HepG2 (cell line): ENCODE measurements around the gene RNH1. TPM values are rescaled to one million over a fixed set of nuclear protein-coding genes. Genes with fewer than 3 reads are reported as not detected.
A peak's percentile ranks its signal among the peaks of the same experiment; 100 is the strongest.

ENCODE experiments used
- ATAC-seq: fragments of 200-7000 bp; cut with Tn5 transposase; 3 replicates; pipeline ENCODE4 v1.9.1; 2020; ENCODE audit warnings: mild to moderate bottlenecking, moderate library complexity
- BruUV-seq: library from RNA; stranded (reverse); fragments of 400-500 nt; replicated peaks from 2 replicates; lab custom pipeline; 2021; lab: Mats Ljungman, UMichigan
- CTCF ChIA-PET: fragments of 300-600 bp; formaldehyde crosslinking; extraction: SDS; loops from one replicate; lab custom pipeline; 2021; ENCODE audit warnings: low total read pairs, inconsistent platforms, low intra/inter-chr PET ratio; lab: Yijun Ruan, JAX
- POLR2A ChIA-PET: fragments of 350-600 bp; sonication (Branson Sonifier 250); formaldehyde crosslinking; loops from one replicate; lab custom pipeline; 2020; ENCODE audit warnings: antibody characterized with exemption, inconsistent platforms; lab: Yijun Ruan, JAX
- DNase-seq: peaks from one replicate; pipeline ENCODE4 v3.0.0-alpha.2; 2015; ENCODE audit warnings: low spot score
- FAIRE-seq: peaks from 3 replicates; lab custom pipeline; 2011; peaks lifted over from hg19 to GRCh38; lab: Jason Lieb, UNC
- H2AFZ ChIP-seq: one replicate; pipeline ENCODE4 v1.6.1; 2011; ENCODE audit warnings: low read length, inconsistent platforms
- H3K27ac ChIP-seq: fragments of 300-600 bp; 3 replicates; pipeline ENCODE4 v1.8.0; 2011; ENCODE audit warnings: mixed run types, mild to moderate bottlenecking, mixed read lengths, low read length, inconsistent platforms; ENCODE audit not compliant: insufficient read depth; ENCODE audit errors: extremely low read length
- H3K27me3 ChIP-seq, 2 experiments: fragments of 200-600 bp in 1 of 2; 2 replicates in 1 of 2; 3 replicates in 1 of 2; pipeline versions ENCODE4 v1.6.0 to v1.8.0; 2011; ENCODE audit warnings: low read length in 2 of 2, mild to moderate bottlenecking in 2 of 2, moderate library complexity in 2 of 2, inconsistent platforms in 1 of 2; ENCODE audit not compliant: insufficient read depth in 2 of 2, control insufficient read depth in 1 of 2
- H3K36me3 ChIP-seq, 2 experiments: fragments of 200-600 bp in 1 of 2; replicated peaks in 1 of 2; 2 replicates in 1 of 2; 3 replicates in 1 of 2; pipeline versions ENCODE4 v1.5.1 to v1.8.0; 2011; ENCODE audit warnings: low read length in 2 of 2, inconsistent platforms in 1 of 2; ENCODE audit not compliant: insufficient read depth in 2 of 2, control insufficient read depth in 1 of 2
- H3K4me1 ChIP-seq: 2 replicates; pipeline ENCODE4 v1.5.1; 2012; ENCODE audit warnings: low read length, inconsistent platforms; ENCODE audit not compliant: insufficient read depth
- H3K4me2 ChIP-seq: 2 replicates; pipeline ENCODE4 v1.6.0; 2011; ENCODE audit warnings: low read depth, low read length, inconsistent platforms
- H3K4me3 ChIP-seq, 3 experiments: fragments of 200-600 bp in 1 of 3; sonication (generic), shearing (Covaris generic) in 1 of 3; replicated peaks in 1 of 3; 2 replicates each; pipeline ENCODE4 v1.5.1; 2011 to 2016; ENCODE audit warnings: low read length in 3 of 3, inconsistent platforms in 2 of 3, low read depth in 2 of 3, mild to moderate bottlenecking in 2 of 3, control low read depth in 1 of 3, mixed read lengths in 1 of 3; ENCODE audit not compliant: insufficient read depth in 1 of 3
- H3K79me2 ChIP-seq: one replicate; pipeline ENCODE4 v1.6.1; 2011; ENCODE audit warnings: low read length, inconsistent platforms; ENCODE audit not compliant: insufficient read depth
- H3K9ac ChIP-seq: 2 replicates; pipeline ENCODE4 v1.6.0; 2011; ENCODE audit warnings: mild to moderate bottlenecking, low read depth, low read length, inconsistent platforms; ENCODE audit not compliant: insufficient read depth
- H3K9me3 ChIP-seq: 2 replicates; pipeline ENCODE4 v1.5.1; 2012; ENCODE audit warnings: mild to moderate bottlenecking, low read length
- H4K20me1 ChIP-seq: 2 replicates; pipeline ENCODE4 v1.6.0; 2011; ENCODE audit warnings: inconsistent platforms, mild to moderate bottlenecking, low read length, moderate library complexity; ENCODE audit not compliant: insufficient read depth
- AGO2 ChIP-seq: fragments of 200-400 bp; formaldehyde crosslinking; optimal IDR thresholded peaks from 2 replicates; pipeline ENCODE3; 2017; ENCODE audit warnings: mild to moderate bottlenecking, low read depth, low read length, moderate library complexity
- ETV6 ChIP-seq: sonication (generic); formaldehyde crosslinking; conservative IDR thresholded peaks from 2 replicates; pipeline ENCODE4 v1.4.0; 2020; ENCODE audit warnings: missing genetic modification reagents
- ISL2 ChIP-seq: sonication (generic); formaldehyde crosslinking; IDR thresholded peaks from 2 replicates; pipeline ENCODE4 v1.5.0; 2020; ENCODE audit warnings: missing genetic modification reagents
- XRCC5 ChIP-seq: fragments of 200-400 bp; formaldehyde crosslinking; optimal IDR thresholded peaks from 2 replicates; pipeline ENCODE3; 2017; ENCODE audit warnings: mild to moderate bottlenecking, low read length
- ZNF670 ChIP-seq: sonication (generic); formaldehyde crosslinking; IDR thresholded peaks from 2 replicates; pipeline ENCODE4 v1.8.0; 2022; ENCODE audit warnings: mild to moderate bottlenecking, missing genetic modification reagents, borderline replicate concordance
- ZNF781 ChIP-seq: sonication (generic); formaldehyde crosslinking; IDR thresholded peaks from 2 replicates; pipeline ENCODE4 v1.5.1; 2020; ENCODE audit warnings: borderline replicate concordance, mild to moderate bottlenecking, missing genetic modification reagents; ENCODE audit errors: not compliant biosample characterization
- ZNF839 ChIP-seq: sonication (generic); formaldehyde crosslinking; IDR thresholded peaks from 2 replicates; pipeline ENCODE4 v1.4.0; 2020; ENCODE audit warnings: missing genetic modification reagents, mild to moderate bottlenecking, borderline replicate concordance
- WGBS: methylation state at CpG from one replicate; pipeline ENCODE4 v1.1.6; 2017; ENCODE audit warnings: low lambda C conversion rate; 5-methylcytosine and 5-hydroxymethylcytosine counted together
- in situ Hi-C: cut with HindIII; loops from 2 replicates; pipeline ENCODE4 v1.10.0; 2017; ENCODE audit warnings: low pct_unique_long_range_greater_than_20kb; ENCODE audit not compliant: extremely low pct_ligation_motif_present
- intact Hi-C: fragments of 100-400 bp; cut with micrococcal nuclease; formaldehyde crosslinking; loops from one replicate; pipeline ENCODE4 v1.10.0; 2022; ENCODE audit not compliant: unreplicated experiment
- polyA plus RNA-seq, 8 experiments: library from polyadenylated mRNA; depleted of rRNA in 3 of 8; stranded (reverse) in 7 of 8; unstranded in 1 of 8; fragments of >200 nt; fragmentation: Illumina TruSeq in 4 of 8; extraction: Trizol in 4 of 8; gene quantifications; 2 replicates each; pipeline versions ENCODE4 v1.2.1 to v1.2.3, GENCODE V29; 2011 to 2016; ENCODE audit warnings: low read depth in 4 of 8, missing spikeins in 1 of 8, mixed read lengths in 1 of 8; ENCODE audit not compliant: insufficient read depth in 1 of 8
- total RNA-seq, 5 experiments: library from RNA; depleted of rRNA; stranded (reverse); fragments of >200 nt; fragmentation: Illumina TruSeq; extraction: Trizol; gene quantifications; 2 replicates each; pipeline ENCODE4 v1.2.3, GENCODE V29; 2016; ENCODE audit warnings: low read depth in 1 of 5
- TF ChIP-seq, protein P1 (sequence below): sonication (generic); formaldehyde crosslinking; IDR thresholded peaks from 2 replicates; pipeline ENCODE4 v1.4.0; 2020; ENCODE audit warnings: missing genetic modification reagents

Gene RNH1
- total and polyA plus RNA-seq, 2 of the 13 experiments (the other 11 are each of a cell fraction or from before 2014, with no cell fraction given), result 36.0 to 74.1 TPM

DNA sequence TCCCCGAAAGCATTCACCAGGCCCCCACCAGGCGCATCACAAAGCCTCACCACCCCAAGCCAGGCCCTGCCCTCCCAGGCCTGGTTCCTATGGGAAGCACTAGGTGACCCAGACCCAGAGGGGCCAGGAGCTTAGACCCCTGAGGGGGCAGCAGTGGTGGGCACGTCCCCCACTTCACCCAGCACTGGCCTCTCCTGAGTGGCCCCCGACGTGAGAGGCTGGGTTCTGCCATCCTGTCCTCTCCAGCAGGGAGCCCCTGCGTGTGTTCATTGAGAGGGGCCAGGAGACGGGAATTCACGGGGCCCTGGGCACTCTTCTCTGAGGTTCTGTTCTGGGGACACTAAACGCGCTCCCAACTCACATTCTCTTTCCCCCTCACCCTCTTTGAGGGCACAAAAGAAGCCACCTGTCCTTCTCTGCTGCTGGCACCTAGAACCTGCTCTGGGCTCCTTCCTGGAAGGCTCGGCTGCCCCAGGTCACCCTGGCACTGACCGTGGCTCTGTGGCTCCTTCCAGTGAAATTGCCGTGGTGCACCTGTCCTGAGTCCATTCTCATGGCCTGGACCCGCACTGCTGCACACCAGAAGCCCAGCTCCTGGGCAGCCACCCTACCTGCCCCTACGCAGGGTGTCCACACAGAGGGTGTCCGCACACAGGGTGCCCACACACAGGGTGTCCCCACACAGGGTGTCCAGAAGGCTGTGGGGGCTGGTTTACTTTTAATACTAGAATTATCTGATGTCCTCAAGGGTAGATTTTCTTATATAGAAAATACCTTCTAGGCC lies 44.7 kb downstream of the RNH1 start:
- Histone ChIP-seq H3K79me2 (peaks cover 13% of the 10 kb centered on the region), H3K4me2 (no peak overlapping the region), H3K27me3 (no peaks in the 10 kb centered on the region; a peak in 1 of 5 replicates), H4K20me1 (no peaks in the 10 kb centered on the region), H3K9me3 (no peaks in the 10 kb centered on the region), H3K4me1 (no peaks in the 10 kb centered on the region), H3K27ac (no peak overlapping the region), H3K9ac (no peak overlapping the region), H3K36me3 (peaks cover 15 to 47% of the 10 kb centered on the region in 2 experiments)
- BruUV-seq, result no TSS peak
- no peak for DNase-seq
- no peak for FAIRE-seq
- TF ChIP-seq ETV6 (CRISPR knock-in tag), result no peak
- TF ChIP-seq, protein P1, sequence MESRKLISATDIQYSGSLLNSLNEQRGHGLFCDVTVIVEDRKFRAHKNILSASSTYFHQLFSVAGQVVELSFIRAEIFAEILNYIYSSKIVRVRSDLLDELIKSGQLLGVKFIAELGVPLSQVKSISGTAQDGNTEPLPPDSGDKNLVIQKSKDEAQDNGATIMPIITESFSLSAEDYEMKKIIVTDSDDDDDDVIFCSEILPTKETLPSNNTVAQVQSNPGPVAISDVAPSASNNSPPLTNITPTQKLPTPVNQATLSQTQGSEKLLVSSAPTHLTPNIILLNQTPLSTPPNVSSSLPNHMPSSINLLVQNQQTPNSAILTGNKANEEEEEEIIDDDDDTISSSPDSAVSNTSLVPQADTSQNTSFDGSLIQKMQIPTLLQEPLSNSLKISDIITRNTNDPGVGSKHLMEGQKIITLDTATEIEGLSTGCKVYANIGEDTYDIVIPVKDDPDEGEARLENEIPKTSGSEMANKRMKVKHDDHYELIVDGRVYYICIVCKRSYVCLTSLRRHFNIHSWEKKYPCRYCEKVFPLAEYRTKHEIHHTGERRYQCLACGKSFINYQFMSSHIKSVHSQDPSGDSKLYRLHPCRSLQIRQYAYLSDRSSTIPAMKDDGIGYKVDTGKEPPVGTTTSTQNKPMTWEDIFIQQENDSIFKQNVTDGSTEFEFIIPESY, result no peak
- TF ChIP-seq AGO2, result peak; percentile 57
- TF ChIP-seq, all 625 proteins: peak for 1
- CTCF ChIA-PET, result no interaction called here
- in situ Hi-C loops (no loop called here), intact Hi-C loops (no loop called here)
- no peak for ATAC-seq
- Histone ChIP-seq H3K4me3 (no peak overlapping the region), H2AFZ (no peak overlapping the region)
- POLR2A ChIA-PET, result no interaction called here
- WGBS, result 100% methylated on average over 13 of the region's 16 CpGs

DNA sequence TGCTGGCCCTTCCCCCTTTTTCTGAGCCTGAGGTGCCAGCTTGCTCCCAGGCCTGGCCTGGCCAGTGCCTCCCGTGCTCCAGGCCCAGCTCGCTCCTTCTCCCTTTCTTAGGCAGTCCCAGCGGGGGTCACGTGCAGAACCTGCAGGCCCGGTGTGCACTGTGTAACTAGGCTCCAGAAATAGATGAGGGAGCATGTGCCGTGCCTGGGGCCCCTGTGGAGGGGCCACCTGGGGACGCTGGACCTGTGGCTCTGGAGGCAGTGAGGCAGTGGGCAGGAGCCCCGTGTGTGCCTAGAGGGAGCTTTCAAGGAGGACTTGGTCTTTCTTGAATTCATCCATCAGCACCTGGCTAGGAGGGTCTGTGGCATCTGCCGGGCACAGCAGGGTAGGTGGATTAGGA lies 45.4 kb downstream of the RNH1 start:
- H3K36me3 ChIP-seq, result peaks cover 15 to 50% of the 10 kb centered on the region in 2 experiments
- FAIRE-seq, result no peak
- ChIA-PET POLR2A (interaction anchor here (1.0 to 1.1 kb wide), 2 partner anchors 8 to 12 kb away, joined by 3 read pairs; partner anchors contain the start of gene PTDSS2), CTCF (no interaction called here)
- no peaks in the 10 kb centered on the region; a peak in 1 of 5 replicates for H3K27me3 ChIP-seq
- H3K4me2 ChIP-seq, result no peak overlapping the region
- H2AFZ ChIP-seq, result no peak overlapping the region
- H3K4me1 ChIP-seq, result no peaks in the 10 kb centered on the region
- H3K9ac ChIP-seq, result no peak overlapping the region
- intact Hi-C loops (no loop called here), in situ Hi-C loops (no loop called here)
- no peak for ATAC-seq
- no peak for DNase-seq
- H3K79me2 ChIP-seq, result peaks cover 18% of the 10 kb centered on the region
- no peaks in the 10 kb centered on the region for H4K20me1 ChIP-seq
- TF ChIP-seq XRCC5 (no peak), ZNF670 (no peak), ISL2 (CRISPR knock-in tag) (no peak), ZNF839 (no peak), ZNF781 (no peak)
- BruUV-seq, result no TSS peak
- H3K27ac ChIP-seq, result no peak overlapping the region
- 94% methylated on average over 6 of the region's 9 CpGs for WGBS
- H3K9me3 ChIP-seq, result no peaks in the 10 kb centered on the region
- no peak overlapping the region for H3K4me3 ChIP-seq
